GM12872 (cell line): Measurements from ENCODE around the gene FAHD1.

Source experiments
- CTCF ChIP-seq: IDR thresholded peaks from 3 replicates; pipeline ENCODE4 v1.5.1; 2011; ENCODE audit warnings: low read depth, mild to moderate bottlenecking, low read length, moderate library complexity; ENCODE audit not compliant: insufficient read depth

FAHD1 gene

GRCh38 chr16:1877089-1877488 is 50.1 kb downstream of the FAHD1 start:
- TF ChIP-seq CTCF = no peak

- no peak for TF ChIP-seq CTCF
These were observed 50.8 kb downstream of the FAHD1 start for GRCh38 chr16:1877804-1878203.

- no peak for TF ChIP-seq CTCF
These were observed 51.2 kb downstream of the FAHD1 start for GRCh38 chr16:1878256-1878655.
